ENCODE data around the gene RAB13.

DNA sequence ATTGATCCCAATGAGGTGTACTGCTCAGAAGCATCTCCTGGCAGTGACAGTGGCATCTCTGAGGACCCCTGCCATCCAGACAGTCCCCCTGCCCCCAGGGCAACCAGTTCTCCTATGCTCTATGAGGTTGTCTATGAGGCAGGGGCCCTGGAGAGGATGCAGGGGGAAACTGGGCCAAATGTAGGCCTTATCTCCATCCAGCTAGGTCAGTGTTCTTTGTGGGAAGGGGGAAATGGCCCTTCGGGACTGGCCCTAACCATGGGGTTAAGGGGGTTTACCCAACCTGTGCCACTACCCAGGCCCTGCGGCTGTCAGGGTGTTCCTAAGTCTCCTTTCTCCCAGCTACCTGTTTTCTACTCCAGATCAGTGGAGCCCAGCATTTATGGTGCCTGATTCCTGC is 17.2 kb downstream of the RAB13 start:
- TF ChIP-seq, protein P1, sequence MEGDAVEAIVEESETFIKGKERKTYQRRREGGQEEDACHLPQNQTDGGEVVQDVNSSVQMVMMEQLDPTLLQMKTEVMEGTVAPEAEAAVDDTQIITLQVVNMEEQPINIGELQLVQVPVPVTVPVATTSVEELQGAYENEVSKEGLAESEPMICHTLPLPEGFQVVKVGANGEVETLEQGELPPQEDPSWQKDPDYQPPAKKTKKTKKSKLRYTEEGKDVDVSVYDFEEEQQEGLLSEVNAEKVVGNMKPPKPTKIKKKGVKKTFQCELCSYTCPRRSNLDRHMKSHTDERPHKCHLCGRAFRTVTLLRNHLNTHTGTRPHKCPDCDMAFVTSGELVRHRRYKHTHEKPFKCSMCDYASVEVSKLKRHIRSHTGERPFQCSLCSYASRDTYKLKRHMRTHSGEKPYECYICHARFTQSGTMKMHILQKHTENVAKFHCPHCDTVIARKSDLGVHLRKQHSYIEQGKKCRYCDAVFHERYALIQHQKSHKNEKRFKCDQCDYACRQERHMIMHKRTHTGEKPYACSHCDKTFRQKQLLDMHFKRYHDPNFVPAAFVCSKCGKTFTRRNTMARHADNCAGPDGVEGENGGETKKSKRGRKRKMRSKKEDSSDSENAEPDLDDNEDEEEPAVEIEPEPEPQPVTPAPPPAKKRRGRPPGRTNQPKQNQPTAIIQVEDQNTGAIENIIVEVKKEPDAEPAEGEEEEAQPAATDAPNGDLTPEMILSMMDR (IDR thresholded peaks at IDR 0.05): no peak
- TF ChIP-seq POLR2AphosphoS5 (IDR thresholded peaks at IDR 0.05; ENCODE audit: low read depth, low read length) (no peak), SIN3A (IDR thresholded peaks at IDR 0.05; ENCODE audit: borderline replicate concordance, insufficient read depth, low read depth, low read length) (no peak)
